ENCODE data around the gene VPS37C.

- no peak for TF ChIP-seq CTCF (IDR thresholded peaks at IDR 0.05)
- TF ChIP-seq POLR2A (IDR thresholded peaks at IDR 0.05): no peak
- no peak for TF ChIP-seq EP300 (IDR thresholded peaks at IDR 0.05)
- TF ChIP-seq POLR2AphosphoS5 (IDR thresholded peaks at IDR 0.05): no peak
These were observed 3.5 kb downstream of the VPS37C start for GRCh38 chr11:61157743-61158142.
